HG03135 (cell line): Measurements from ENCODE around the gene LYSMD2.
A peak's percentile ranks its signal among the peaks of the same experiment; 100 is the strongest.
"Not testable (repeated sequence)": the region's sequence is repeated elsewhere in the genome, so short reads cannot be mapped to it uniquely, and the experiment has no call there.

Experiments used
- ATAC-seq: cut with Tn5 transposase; IDR thresholded peaks from one replicate; pipeline ENCODE4 v1.9.1; 2021; ENCODE audit warnings: mild to moderate bottlenecking, moderate library complexity; ENCODE audit not compliant: unreplicated experiment

Gene LYSMD2

GRCh38 chr15:51737522-51738305, at the start of gene LYSMD2:
Gene LYSMD2, minus strand, starts transcription at chr15:51737655. Its CDS starts 33 bp downstream, at chr15:51737622.
- ATAC-seq, result peak; percentile 38

GRCh38 chr15:51787130-51787529, 49.7 kb upstream of the LYSMD2 start:
- ATAC-seq, result not testable (repeated sequence)

- no peak for ATAC-seq
These were observed 46.5 kb upstream of the LYSMD2 start for GRCh38 chr15:51783967-51784366.

- no peak for ATAC-seq
These were observed 45.0 kb upstream of the LYSMD2 start for GRCh38 chr15:51782357-51782896.

- ATAC-seq, result no peak
These were observed 44.1 kb upstream of the LYSMD2 start for GRCh38 chr15:51781506-51781905.

- no peak for ATAC-seq
These were observed 43.2 kb upstream of the LYSMD2 start for GRCh38 chr15:51780636-51781035.

GRCh38 chr15:51776952-51777569, 39.6 kb upstream of the LYSMD2 start:
- ATAC-seq, result peak; percentile 65

- ATAC-seq, result no peak
These were observed 38.7 kb upstream of the LYSMD2 start for GRCh38 chr15:51775967-51776816.

GRCh38 chr15:51774916-51775315, 37.5 kb upstream of the LYSMD2 start:
- ATAC-seq, result no peak

- no peak for ATAC-seq
These were observed 34.3 kb upstream of the LYSMD2 start for GRCh38 chr15:51771773-51772172.

- ATAC-seq, result no peak
These were observed 33.4 kb upstream of the LYSMD2 start for GRCh38 chr15:51770902-51771301.

- ATAC-seq, result no peak
These were observed 30.6 kb upstream of the LYSMD2 start for GRCh38 chr15:51768018-51768417.

- ATAC-seq, result no peak
These were observed 28.9 kb upstream of the LYSMD2 start for GRCh38 chr15:51766341-51766740.

GRCh38 chr15:51765751-51766150, 28.3 kb upstream of the LYSMD2 start:
- ATAC-seq, result no peak

- ATAC-seq, result no peak
These were observed 23.4 kb upstream of the LYSMD2 start for GRCh38 chr15:51760805-51761204.

- ATAC-seq, result no peak
These were observed 22.2 kb upstream of the LYSMD2 start for GRCh38 chr15:51759557-51760070.

- no peak for ATAC-seq
These were observed 21.2 kb upstream of the LYSMD2 start for GRCh38 chr15:51758645-51759044.

- no peak for ATAC-seq
These were observed 20.0 kb upstream of the LYSMD2 start for GRCh38 chr15:51757450-51757849.

- ATAC-seq, result no peak
These were observed 19.0 kb upstream of the LYSMD2 start for GRCh38 chr15:51756482-51756881.

- no peak for ATAC-seq
These were observed 18.3 kb upstream of the LYSMD2 start for GRCh38 chr15:51755790-51756189.

GRCh38 chr15:51754267-51754666, 16.8 kb upstream of the LYSMD2 start:
- ATAC-seq, result no peak
